Epithelial cell of esophagus (primary cell): ENCODE data around the gene SSUH2.

Experiments
- DNase-seq: peaks from one replicate; pipeline ENCODE4 v3.0.0; 2010; ENCODE audit warnings: low read depth
- H3K4me3 ChIP-seq: 2 replicates; pipeline ENCODE4 v1.5.1; 2011; ENCODE audit warnings: mild to moderate bottlenecking, low read length, control low read depth
- CTCF ChIP-seq: IDR thresholded peaks from 2 replicates; pipeline ENCODE4 v1.5.1; 2011; ENCODE audit warnings: low read depth, mild to moderate bottlenecking, low read length, control low read depth, inconsistent platforms; ENCODE audit not compliant: insufficient read depth; ENCODE audit errors: missing control alignments

SSUH2 gene

DNA sequence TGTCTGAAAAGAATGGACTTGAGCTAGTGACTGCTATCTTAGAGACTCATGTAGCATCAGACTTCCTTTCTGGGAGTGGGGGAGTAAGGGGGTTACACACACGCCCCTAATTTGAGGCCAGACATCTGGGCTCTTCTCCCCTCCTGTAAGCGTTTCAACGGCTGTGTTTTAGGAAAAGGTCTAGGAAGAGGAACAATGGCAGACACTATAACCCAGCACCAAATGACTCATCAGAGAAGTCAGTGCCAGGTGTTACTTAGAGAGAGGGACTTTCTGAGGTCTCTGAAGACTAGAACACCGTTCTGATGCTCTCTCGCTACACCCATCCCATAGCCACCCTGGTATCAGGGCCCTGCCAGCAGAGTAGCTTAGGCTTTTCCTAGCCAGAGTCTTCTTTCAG lies 65.5 kb downstream of the SSUH2 start:
- no peak for DNase-seq
- no peak for TF ChIP-seq CTCF
- H3K4me3 ChIP-seq: no peak overlapping the region

GRCh38 chr3:8578282-8578681 lies 66.3 kb downstream of the SSUH2 start:
- no peak for DNase-seq
- H3K4me3 ChIP-seq: no peak overlapping the region
- no peak for TF ChIP-seq CTCF

DNA sequence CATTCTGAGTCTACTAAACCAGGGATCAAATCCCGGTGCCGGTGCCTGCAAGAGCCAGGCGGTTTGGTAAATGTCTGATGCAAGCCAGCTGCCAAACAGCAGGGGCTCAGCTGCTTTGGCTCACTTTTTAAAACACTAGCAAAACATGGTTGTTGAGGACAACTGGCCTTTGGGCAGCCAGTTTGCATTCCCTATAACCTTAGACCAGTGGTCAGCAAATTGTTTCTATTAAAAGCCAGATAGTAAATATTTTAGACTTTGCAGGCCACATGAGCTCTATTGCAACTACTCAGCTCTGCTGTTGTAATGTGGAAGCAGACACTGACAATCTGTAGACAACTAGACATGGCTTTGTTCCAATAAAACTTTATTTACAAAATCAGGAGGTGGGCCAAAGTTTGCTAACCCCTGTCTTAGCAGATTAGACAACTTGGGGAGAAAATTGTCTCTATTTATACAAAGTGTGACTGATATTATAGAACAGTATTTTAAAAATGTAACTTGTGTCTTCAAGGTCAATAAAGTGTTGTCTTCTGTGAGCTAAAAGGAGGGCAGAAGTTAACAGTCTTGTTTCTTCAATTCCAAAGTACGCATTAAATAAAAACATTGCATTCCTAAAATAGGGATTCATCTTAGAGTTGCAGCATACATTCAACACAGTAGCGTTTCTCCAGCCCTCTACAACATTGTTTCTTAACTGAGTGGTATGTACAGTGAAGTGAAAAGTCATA lies 67.6 kb downstream of the SSUH2 start:
- DNase-seq: no peak
- H3K4me3 ChIP-seq: no peak overlapping the region
- TF ChIP-seq CTCF: no peak

DNA sequence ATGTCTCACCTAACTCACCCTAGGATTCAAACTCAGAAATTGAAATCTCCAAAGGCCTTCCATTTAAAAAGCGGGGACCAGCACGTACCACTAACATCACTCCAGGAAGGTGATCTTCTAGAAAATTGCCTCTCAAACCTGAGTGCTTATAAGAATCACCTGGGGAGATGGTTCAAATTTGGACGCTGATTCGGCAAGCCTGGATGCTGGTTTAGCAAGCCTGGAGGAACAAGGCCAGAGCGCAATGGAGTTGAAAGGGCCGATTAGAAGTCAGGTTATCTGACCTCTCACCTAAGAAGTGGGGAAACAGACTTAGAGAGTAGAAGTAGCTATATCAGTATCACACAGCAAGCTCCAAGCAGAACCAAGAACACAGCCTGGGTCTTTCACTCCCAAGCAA lies 68.2 kb downstream of the SSUH2 start:
- no peak overlapping the region for H3K4me3 ChIP-seq
- no peak for DNase-seq
- TF ChIP-seq CTCF: no peak

DNA sequence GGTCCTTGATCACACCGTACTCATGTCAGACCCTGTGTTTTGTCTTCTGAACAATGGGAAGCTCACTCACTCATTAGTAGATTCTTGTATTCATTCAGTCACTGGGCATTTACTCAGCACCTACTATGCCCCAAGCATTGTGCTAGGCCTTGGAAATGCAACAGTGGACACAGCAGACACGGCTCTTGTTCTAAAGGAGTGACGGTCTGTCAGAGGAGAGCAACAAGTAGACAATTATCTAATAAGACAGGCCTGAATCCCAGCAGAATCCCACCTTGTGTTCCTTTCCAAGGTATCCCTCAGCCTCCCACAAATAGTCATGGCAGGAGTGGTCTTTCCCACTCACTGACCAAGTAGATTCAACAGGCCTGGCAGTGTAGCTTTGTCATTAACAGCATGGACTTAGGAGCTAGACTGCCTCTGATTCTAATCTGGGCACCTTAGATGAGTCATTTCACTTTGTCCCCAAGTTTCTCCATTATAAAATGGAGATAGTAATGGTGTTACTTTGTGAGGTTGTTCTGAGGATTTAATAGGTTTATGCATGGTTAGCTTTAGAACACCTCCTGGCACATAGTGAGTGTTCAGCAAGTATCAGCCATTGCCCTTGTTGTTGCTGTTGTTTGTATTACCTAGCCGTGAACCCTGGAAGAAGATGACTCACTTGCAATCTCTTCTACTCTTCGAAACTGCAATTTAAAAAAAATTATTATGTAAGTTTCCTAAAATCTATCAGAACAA lies 69.1 kb downstream of the SSUH2 start:
- peak; percentile 16 for DNase-seq
- H3K4me3 ChIP-seq: no peak overlapping the region
- TF ChIP-seq CTCF: no peak

- H3K4me3 ChIP-seq: no peak overlapping the region
- TF ChIP-seq CTCF: no peak
- no peak for DNase-seq
Observed at GRCh38 chr3:8574670-8575322, 69.8 kb downstream of the SSUH2 start.
